Hematopoietic multipotent progenitor cell treated with erythropoietin and hydrocortisone succinate and interleukin-3 and kit ligand, for 8 days (in vitro differentiated cells): Measurements from ENCODE around the gene MCF2L.

Experiments used
- DNase-seq: peaks from one replicate; pipeline ENCODE4 v3.0.0-alpha.2; 2015

Gene MCF2L

GRCh38 chr13:112951674-112952371, 17.2 kb upstream of the MCF2L start:
- DNase-seq: no peak

- DNase-seq: no peak
These were observed 16.1 kb upstream of the MCF2L start for GRCh38 chr13:112952759-112953551.

- no peak for DNase-seq
These were observed 15.2 kb upstream of the MCF2L start for GRCh38 chr13:112953591-112954487.

GRCh38 chr13:112954488-112955270, 14.3 kb upstream of the MCF2L start:
- DNase-seq: no peak

GRCh38 chr13:112955271-112955937, 13.6 kb upstream of the MCF2L start:
- DNase-seq: no peak

- no peak for DNase-seq
These were observed 13.1 kb upstream of the MCF2L start for GRCh38 chr13:112955956-112956355.

GRCh38 chr13:112956571-112957294, 12.3 kb upstream of the MCF2L start:
- no peak for DNase-seq

GRCh38 chr13:112957295-112957677, 11.7 kb upstream of the MCF2L start:
- DNase-seq: no peak

GRCh38 chr13:112958127-112958989, 10.7 kb upstream of the MCF2L start:
- DNase-seq: no peak

GRCh38 chr13:112959206-112959605, 9.8 kb upstream of the MCF2L start:
- DNase-seq: no peak

GRCh38 chr13:112959701-112960542, 9.1 kb upstream of the MCF2L start:
- DNase-seq: no peak

- no peak for DNase-seq
These were observed 8.3 kb upstream of the MCF2L start for GRCh38 chr13:112960706-112961105.

GRCh38 chr13:112961457-112962369, 7.3 kb upstream of the MCF2L start:
- no peak for DNase-seq

GRCh38 chr13:112962396-112962795, 6.6 kb upstream of the MCF2L start:
- no peak for DNase-seq

- DNase-seq: no peak
These were observed 5.9 kb upstream of the MCF2L start for GRCh38 chr13:112962911-112963625.

GRCh38 chr13:112963641-112964040, 5.4 kb upstream of the MCF2L start:
- DNase-seq: no peak

GRCh38 chr13:112964971-112965492, 4.0 kb upstream of the MCF2L start:
- DNase-seq: no peak
